HG02970 (cell line): ENCODE measurements around the gene UNC50.

Experiments used
- ATAC-seq: cut with Tn5 transposase; IDR thresholded peaks from one replicate; pipeline ENCODE4 v1.9.1; 2021; ENCODE audit warnings: mild to moderate bottlenecking, moderate library complexity, moderate number of reproducible peaks; ENCODE audit not compliant: unreplicated experiment, low FRiP score

The UNC50 gene

DNA sequence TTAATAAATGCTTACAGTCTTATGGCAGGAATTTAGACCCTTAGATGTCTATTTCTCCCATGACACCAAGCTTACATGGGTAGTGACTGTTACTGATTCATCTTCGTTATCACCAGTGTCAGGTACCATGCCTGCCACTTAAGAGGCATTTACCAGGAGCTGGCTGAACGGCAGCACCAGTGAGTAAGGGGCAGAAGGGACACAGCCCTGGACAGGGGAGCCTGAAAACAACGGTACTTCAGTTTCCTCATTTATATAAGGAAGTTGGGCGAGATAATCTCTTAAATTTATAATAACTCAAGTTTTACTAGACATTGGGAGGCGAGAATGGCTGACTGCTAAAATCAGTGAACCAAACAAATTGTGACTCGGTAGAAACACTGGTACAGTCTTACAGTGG lies 1.3 kb upstream of the UNC50 start:
- ATAC-seq: no peak

- ATAC-seq: no peak
Measured at GRCh38 chr2:98607741-98608115, 661 bp upstream of the UNC50 start.

GRCh38 chr2:98608962-98609604 lies 694 bp downstream of the UNC50 start:
- ATAC-seq: peak; percentile 19

- no peak for ATAC-seq
Measured at GRCh38 chr2:98614024-98614739, 5.8 kb downstream of the UNC50 start.

DNA sequence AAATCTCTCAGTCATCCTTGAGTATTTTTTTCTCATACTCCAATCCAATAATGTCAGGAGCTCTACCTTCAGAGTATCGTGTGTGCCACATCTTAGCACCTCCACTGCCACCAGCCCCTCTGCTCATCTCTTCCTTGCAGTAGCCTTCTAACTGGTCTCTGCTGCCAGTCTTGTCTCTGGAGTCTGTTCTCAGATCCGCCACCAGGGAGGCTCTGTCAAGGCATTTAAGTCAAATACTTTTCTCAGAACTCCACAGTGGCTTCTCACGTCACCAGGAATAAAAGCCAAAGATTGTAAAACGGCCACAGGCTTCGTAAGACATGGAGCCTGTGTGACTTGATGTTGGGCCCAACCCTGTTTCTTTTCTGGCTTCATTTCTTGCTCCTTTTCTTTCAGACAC lies 7.1 kb downstream of the UNC50 start:
- ATAC-seq: no peak

DNA sequence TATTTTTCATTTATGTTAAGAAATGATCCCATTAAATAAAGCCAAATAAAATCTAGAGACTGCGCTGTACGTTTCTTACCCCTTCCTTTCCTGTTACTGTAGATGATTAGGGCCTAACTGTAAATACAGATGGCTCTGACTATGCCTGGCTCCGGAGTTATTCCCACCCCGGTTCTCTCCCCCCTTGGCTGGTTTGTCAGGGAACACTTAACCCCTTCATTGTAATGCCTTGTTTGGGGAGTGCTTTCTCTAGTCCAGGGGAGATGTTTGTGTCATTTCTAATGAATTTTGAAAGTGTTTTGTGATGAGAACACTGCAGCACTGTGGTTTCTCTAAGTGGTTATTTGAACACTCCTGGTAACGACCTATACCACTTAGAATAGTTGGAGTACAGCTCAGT lies 8.8 kb downstream of the UNC50 start:
- ATAC-seq: no peak

DNA sequence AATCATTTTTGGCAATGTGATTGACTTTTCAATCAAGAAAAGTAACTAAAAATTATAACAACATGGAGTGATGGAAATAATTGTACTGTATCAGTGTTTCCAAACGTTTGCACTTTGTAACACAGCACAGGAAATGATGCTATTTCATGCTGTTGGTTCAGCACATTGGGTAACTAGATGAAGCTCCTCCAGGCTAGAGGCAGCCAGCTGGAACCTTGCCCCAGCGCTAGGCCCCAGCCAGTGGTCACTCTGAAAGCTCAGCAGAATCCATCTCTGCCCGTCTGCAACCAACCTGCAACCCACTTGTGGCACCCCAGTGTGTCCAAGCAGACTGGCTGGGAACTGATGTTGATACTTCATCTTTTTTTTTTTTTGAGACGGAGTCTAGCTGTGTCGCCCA lies 15.3 kb downstream of the UNC50 start:
- ATAC-seq: no peak

GRCh38 chr2:98632351-98632750 lies 24.0 kb downstream of the UNC50 start:
- ATAC-seq: no peak

- no peak for ATAC-seq
Measured at GRCh38 chr2:98634406-98635092, 26.2 kb downstream of the UNC50 start.

- ATAC-seq: peak; percentile 68
Measured at GRCh38 chr2:98637401-98638147, 29.2 kb downstream of the UNC50 start.

DNA sequence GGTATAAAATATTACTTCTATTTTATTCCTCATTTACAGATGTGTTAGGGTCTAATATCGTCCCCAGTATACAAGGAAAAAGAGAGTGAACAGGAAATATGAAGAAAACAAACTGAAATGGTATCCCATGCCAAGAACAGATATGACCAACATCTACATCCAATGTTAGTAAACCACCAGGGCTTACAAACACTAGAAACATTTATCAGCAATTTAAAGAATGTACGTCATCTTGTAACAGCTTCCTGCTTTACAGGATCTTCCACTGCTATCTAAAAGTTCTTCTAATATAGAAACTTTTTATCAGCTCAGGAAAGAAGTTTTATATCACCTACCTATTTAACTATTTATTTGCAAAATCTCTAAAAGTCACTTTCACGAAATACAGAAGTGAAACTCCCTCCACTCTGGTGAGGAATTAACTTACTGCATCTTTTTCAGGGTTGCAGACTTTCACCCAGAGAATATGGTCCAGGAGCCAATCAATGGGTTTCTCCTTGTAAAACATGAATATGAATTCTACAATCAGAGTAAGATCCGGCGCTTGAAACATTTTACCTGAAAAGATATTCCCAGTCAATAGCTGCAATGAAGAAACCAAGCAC lies 35.2 kb downstream of the UNC50 start:
- no peak for ATAC-seq

DNA sequence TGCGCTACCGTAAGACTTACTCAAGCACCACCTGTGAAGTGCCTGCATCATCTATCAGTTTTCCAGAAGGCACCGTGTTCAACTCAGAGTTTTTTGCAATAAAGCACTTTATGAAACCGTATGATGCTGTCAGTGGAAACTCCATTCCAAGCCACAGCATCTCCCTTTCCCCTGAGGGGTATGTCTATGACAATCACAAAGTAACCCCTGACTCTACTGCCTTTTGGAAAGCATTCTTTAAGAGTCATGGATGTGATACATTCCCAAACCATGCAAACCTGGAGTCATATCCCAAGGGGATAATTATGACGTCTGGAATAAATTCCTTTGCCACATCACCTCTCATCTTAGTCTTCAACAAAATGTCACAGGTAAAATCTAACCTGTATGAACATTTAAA lies 39.2 kb downstream of the UNC50 start:
- ATAC-seq: no peak

GRCh38 chr2:98648451-98648850 lies 40.1 kb downstream of the UNC50 start:
- ATAC-seq: no peak

DNA sequence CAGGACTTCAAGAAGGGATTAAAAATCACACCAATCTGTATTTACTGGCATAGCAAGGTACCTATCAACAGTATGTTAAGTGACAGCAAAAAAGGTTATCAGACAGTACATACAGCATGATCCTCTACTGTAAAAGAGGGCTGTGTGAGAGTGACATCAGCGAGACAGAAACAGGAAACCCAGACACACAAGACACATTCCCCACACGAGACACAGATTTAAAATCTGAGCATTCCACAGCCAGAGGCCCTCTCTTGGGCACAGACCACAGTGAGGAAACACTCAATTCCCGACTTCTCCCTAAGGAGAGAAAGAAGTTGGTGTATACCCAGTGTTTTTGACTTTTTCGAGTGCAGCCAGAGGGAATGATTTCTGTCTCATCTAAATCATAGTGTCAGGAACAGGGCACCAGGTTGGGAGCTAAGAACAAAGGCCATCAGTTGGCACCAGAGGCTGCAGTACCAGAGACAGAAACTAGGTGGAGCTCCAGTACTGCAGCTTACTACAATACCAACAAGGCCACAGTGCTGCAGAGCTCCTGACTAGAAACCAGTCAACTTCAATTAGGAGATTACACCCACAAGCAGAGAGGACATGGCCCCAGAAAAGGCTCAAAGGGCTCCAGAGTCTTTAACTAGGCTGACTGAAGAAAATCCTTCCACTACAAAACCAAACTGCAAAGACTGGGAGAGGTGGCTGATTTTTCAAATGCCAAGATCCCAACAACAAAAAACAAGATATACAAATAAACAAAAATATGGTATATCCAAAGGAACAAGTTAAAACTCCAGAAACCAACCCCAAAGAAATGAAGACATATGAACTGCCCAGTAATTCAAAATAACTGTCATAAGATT lies 41.0 kb downstream of the UNC50 start:
- ATAC-seq: no peak

- no peak for ATAC-seq
Measured at GRCh38 chr2:98649992-98650375, 41.6 kb downstream of the UNC50 start.

GRCh38 chr2:98650998-98651397 lies 42.6 kb downstream of the UNC50 start:
- no peak for ATAC-seq

DNA sequence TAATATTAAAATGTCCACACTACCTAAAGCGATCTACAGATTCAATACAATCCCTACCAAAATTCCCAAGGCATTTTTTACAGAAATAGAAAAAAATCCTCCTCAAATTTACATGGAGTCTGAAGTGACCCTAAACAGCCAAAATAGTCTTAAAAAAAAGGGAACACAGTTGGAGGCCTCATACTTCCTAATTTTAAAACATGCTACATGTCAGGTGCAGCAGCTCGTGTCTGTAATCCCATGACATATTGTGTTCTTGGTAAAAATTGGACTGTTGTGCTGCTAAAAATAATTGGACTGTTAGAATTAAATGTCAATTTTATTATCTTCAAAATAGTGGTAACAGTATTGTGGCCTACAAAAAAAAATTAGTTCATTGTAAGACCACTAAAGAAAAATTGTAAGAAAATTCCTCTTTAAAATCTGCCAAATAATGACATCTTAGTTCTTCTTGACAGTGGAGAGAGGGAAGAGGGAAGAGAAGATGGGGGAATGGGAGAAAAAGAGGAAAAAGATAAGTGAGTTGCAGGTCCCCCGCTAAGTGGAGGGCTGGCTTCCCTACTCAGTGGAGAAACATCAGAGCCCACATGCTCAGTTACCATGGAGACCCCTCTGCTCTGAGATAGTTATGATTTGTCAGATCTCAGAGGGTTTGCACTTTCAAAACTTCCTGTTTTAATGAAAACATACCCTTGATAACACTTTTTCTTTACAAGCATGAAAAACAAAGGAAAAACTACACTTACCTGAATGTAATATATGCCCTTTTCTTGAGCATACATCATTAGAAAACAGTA lies 46.5 kb downstream of the UNC50 start:
- ATAC-seq: no peak

DNA sequence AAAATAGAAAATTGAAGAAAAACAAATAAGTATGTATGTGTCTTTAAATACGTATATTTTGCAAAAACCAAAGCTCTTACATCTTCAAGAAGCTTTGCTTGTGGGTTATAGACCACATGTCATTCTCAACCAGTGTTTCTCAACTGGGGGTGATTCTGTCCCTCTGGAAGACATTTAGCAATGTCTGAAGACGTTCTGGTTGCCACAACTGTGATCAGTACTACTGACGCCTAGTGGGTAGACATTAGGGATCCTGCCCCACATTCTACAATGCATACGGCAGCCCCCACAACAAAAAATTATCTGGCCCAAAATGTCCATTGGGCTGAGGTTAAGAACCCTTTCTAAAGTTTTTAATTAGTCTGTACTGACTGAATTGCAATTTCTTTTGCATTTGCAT lies 48.4 kb downstream of the UNC50 start:
- no peak for ATAC-seq
